ENCODE data around the gene MPP1.

The MPP1 gene

DNA sequence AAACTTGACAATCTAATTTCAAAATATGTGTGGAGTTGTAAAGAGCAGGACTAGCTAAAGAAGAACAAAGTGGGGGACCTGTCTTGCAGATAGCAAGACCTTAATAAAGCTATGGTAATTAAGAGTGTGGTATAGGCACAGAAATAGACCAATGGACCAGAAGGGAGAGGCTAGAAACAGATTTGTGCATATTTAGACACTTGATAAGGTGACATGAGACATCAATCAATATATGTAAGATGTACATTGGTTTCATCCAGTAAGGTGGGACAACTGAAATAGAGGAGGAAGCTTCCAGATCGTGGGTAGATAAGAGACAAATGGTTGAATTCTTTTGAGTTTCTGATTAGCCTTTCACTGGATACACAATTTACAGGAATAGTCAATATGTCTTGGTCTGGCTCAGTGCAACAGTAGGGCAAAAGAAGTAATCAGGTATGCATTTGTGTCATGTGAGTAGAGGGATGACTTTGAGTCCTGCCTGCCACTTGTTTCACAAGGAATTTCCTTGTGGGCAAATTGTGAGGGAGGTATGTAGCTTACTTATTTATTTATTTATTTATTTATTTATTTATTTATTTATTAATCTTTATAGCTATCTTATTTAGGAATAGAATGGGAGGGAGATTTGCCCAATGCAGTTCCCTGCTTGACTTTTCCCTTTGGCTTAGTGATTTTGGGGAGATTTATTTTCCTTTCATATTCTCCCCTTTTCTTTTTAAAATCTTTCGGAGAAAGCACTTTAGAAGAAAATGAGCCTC lies 7.2 kb upstream of the MPP1 start:
- no peak for DNase-seq (ENCODE audit: low read depth in 2 of 2)

DNA sequence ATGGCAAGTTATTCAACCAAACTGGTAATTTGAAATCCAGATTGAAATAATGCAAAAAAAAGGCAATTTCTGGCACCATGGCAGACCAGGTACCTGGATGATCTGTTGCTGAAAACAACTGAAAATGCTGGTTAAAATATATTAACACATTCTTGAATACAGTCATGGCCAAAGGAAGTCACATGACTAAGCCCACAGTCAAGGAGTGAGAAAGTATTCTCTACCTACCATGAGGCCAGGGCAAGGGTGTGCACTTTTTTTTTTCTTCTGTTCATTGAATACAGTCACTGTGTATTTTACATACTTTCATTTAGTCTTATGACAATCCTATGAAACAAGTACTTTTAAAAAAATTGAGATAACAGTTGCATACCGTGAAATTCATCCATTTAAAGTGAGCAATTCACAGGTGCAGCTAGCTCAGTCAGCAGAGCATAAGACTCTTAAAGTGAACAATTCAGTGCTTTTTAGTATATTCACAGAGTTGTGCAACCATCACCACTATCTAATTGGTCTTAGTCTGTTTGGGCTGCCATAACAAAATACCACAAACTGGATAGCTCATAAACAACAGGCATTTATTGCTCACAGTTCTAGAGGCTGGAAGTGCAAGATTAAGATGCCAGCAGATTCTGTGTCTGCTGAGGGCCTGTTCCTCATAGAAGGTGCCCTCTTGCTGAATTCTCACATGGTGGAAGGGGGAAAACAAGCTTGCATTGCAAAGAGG lies 4.8 kb upstream of the MPP1 start:
- no peak for DNase-seq (ENCODE audit: low read depth in 2 of 2)

DNA sequence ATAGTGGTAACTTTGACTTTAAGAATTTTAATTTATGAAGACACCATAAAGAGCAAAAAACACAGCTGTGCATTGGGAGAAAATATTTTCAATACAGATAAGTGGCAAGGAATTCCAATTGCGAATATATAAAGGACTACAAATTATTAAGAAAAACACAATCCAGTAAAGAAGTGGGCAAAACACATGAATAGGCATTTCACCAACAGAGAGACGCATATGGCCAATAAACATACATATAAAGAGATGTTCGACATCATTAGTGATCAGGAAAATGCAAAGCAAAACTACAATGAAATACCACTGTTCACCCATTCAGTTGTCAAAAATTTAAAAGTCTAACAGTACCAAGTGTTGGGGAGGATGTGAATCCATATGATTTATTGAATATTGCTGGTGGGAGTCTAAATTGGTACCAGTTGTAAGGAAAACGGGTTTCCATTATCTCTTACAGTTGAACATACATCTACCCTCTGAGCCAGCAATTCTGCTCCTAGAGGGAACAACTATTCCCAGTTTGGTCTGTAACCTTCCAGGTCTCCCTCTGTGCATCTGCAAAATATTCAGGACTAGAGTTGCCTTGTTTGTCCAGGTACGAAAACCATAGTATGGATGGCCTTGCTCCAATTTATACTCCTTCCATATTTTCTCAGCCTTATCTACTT lies 1.7 kb upstream of the MPP1 start:
- no peak for DNase-seq (ENCODE audit: low read depth in 2 of 2)

DNA sequence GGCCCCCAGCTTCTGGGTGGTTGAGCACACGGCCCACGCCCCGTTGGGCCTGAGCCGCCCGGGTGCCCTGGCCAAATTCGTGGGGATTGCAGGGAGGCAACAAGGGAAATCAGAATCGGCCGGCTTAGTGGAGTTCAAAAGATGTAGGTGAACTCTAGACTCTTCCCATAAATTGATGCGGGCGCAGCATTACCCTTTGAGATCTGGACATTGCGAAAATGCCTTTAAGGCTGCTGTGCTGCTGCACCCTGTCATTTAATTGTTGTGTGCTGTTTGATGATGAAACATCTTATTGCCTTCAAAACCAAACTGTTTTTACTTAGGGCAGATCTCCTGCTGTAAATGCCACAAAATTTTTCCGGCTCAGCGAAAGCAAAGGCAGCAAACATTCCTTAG lies 409 bp upstream of the MPP1 start:
- no peak for DNase-seq (ENCODE audit: low read depth in 2 of 2)

DNA sequence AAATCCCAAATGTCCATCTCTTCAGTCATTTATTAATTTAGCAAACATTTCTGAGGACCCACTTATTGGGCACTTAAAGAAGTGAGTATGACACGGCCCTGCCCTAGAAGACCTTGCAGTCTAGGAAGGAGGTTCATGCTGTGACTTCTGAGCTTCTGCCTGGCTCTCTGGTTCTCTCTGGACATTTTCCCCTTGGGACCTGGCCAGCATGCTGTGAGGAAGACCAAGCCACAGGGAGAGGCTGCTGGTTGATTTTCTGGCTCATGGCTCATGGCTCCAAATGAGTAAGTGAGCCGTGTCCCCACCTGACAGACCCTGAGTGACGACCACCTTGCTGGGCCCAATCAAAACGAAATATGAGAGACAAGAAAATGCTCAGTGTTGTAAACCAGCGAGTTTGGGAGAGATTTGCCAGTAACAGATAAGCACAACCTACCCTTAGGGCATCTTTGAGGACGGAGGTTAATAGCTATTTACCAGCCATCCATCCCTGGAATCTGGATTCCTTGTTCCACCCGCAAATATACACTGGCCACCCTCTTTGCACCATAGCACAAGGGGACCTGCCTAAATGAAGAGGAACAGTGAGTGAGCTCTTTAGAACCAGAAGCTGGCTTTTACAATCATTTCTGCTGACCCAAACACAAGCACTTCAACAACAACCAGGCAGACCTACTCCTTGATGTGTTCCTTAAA lies 876 bp downstream of the MPP1 start:
- DNase-seq (ENCODE audit: low read depth in 2 of 2): no peak

DNA sequence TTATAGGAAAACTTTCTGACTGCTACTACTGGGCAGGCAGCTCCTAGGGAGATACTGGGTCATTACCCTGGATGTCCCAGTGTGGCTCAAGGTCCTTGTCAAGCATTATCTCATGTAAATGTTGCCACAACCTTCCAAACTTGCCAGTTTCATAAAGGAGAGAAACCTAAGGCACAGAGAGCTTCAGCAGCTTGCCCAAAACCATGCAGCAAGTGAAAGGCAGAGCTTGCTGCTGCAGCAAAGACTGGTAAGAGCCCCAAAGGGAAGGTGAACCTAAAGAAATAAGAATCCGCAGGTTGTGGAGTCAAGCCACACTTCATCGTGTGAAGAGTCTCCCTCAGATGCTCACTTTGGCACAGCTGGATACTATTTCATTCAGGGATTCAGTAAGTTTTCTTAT lies 2.3 kb downstream of the MPP1 start:
- DNase-seq (ENCODE audit: low read depth in 2 of 2): no peak

DNA sequence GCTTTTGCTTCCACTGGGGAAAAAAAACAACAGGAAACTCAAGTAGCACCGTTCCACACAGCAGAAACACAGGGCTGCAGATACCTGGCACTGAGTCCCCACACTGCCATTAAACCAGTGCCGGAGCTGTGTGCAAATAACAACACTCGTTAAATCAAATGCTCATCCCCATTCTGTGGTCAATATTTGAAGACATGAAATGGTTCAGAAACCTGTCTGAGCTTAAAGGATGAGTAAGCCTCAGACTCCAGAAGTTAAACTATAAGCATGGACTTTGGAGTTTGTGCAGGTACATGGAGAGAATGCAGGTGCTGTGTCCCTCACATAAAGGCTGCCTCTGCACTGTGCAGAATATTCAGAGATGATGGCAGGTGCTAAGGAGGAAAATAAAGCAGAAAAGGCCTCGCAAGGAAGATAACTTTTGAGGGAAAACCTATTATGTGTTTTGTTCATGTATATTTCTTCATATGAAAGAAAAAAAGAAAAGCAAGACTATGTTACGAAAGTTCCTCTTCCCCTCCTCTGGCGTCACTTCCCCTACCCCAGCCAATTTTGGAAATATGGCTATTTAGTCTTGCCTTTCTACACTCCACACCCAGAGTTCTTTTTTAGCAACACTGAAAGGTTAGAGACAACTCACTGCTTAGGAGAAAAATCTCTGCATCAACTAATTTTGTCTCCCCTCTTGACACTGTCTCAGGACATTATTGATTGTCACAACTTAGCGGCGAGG lies 4.6 kb downstream of the MPP1 start:
- DNase-seq (ENCODE audit: low read depth in 2 of 2): no peak

DNA sequence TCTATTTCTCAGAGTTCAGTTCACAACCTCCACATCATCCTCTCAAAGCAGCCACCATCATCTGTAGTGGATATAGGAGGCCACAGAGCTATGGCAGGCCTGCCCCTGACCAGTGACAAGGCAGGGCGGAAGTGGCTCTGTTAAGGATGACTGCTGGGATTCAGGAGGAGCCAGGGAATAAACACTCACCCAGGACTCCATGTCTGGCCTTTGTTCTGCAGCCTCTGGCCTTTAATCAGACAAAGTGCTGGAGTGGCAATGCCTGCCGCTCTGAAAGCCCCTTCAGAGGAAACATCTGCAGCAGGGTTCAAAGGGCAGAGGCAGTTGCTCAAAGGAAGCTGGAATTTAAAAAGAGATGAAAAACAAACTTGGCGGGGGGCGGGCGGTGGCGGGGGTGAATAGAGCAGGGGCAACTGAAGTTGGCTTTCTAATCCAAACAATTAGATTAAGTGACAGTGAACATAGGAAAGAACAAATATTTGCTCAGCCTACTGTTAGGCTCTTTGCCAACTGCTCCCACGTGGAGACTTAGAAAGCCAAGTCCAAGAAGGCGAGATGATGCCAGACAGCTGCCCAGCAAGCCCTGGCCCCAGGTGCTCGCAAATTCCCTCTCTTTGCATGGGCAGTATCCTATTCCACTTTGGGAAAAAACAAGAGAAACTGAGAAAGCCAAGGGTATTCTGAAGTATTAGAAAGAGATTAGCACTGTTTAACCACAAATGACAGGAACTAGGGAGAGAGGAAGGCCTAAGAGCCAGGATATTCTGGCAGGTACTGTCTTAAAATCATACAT lies 5.5 kb downstream of the MPP1 start:
- DNase-seq (ENCODE audit: low read depth in 2 of 2): no peak

DNA sequence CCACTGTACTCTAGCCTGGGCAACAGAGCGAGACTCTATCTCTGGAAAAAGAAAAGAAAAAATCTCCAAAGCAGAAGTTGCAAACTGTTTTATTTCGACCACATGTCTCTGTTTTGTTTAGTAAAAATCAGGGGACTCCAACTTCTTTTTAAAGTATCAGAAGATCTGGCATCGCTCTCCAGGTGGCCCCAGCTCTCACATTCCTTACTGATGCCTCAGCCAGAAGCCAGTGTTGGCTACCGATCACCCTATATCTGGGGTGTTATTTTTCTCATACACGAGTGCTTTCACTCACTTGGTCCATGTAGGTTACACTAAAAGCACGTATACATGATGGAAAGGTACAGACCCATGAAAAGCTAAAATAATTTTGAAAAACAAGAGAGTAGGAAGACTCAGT lies 8.3 kb downstream of the MPP1 start:
- DNase-seq (ENCODE audit: low read depth in 2 of 2): no peak

DNA sequence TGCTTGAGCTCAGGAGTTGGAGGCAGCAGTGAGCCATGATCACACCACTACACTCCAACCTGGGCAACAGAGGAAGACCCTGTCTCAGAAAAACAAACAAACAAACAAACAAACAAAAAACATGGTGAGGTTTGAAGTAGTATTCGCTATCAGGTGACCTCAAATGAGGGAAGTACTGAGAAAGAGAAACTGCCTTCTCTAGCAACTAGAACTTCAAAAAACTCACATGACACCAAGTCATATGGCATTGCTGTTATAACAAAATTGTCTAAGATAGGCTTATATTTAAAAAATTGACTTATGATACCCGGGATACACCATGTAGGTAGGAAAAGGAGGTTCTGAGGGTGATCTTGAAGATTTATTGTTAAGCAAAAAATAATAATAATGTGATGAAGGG lies 10.3 kb downstream of the MPP1 start:
- DNase-seq (ENCODE audit: low read depth in 2 of 2): no peak

DNA sequence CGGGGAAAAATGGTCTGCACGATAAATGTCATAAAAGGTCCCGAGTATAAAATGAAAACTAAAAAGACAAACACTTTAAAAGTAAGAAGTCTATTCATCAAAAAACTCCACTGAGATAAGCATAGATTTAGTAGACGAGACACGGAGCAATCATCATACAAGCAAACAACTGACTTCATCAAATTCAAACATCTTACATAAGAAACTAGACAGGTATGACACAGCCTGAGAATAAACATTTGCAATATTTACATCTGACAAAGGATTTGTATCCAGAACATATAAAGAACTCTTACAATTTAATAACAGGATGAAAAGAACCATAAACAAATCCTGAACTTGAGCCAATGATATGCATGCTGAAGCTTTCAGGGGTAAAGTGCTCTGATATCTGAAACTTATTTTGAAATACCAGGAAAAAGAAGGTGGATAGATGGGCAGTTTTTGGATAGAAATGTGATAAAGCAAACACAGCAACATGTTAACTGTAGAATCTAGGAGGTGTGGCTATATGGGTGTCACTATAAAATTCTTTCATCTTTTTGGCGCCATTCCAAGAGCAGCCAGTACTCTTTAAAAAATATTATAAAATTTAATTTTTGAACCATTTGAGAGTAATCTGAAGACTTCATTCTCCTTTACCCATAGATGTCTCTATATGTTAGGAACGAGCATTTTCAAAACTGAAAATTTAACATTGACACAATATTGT lies 12.0 kb downstream of the MPP1 start:
- no peak for DNase-seq (ENCODE audit: low read depth in 2 of 2)

DNA sequence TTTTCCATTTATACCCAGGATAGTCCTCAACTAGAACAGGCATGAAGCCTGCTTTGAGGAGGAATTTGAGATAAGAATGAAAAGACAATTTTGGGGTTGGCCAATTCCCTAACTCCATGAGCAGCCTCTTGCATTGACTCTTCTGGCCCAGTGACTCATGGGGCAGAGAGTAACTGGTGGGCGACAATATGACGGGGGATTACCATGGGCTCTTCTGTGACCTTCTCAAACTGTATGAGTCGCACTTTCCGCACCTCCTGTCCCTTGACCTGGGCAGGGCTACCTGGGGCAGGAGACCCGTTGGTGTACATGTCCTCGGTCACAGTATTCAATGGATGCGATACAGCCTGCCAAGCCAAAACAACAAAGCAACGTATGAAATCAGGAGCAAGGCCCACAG lies 13.3 kb downstream of the MPP1 start:
- DNase-seq (ENCODE audit: low read depth in 2 of 2): no peak

DNA sequence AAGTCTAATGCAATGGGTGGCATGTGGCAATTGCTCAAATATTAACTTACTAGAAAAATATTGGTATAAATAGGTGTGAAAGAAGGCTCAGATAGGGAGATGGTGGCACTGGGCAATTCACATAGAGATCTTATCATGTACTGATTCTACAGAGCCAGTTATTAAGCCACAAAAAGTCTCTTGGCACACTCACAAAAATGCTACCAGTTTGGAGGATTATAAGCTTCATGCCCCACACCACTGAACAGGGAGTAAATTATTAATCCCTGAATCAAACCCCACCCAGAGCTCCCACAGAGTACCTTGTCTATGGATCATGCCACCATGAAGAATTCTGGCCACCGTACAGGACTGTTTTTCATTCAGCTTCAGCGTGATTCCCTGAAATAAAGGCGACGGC lies 13.8 kb downstream of the MPP1 start:
- no peak for DNase-seq (ENCODE audit: low read depth in 2 of 2)

DNA sequence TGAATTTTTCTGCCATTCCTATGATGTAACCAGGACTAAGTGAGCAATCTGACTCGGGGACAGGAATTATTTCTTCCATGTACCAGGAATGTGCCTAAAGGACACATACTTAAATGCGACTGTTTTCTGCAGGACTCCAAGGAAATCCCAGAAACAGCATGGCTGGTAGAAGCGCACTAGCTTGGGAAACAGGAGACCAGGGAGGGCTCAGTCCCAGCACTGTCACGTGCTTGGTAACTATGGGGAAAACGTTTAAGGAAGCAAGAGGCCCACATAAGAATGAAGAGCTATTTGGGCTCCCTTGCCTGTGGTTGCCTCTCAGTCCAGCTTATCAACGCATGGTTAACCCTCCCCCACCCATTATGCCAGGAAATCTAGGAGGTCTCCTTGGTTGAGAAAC lies 19.6 kb downstream of the MPP1 start:
- DNase-seq (ENCODE audit: low read depth in 2 of 2): no peak

DNA sequence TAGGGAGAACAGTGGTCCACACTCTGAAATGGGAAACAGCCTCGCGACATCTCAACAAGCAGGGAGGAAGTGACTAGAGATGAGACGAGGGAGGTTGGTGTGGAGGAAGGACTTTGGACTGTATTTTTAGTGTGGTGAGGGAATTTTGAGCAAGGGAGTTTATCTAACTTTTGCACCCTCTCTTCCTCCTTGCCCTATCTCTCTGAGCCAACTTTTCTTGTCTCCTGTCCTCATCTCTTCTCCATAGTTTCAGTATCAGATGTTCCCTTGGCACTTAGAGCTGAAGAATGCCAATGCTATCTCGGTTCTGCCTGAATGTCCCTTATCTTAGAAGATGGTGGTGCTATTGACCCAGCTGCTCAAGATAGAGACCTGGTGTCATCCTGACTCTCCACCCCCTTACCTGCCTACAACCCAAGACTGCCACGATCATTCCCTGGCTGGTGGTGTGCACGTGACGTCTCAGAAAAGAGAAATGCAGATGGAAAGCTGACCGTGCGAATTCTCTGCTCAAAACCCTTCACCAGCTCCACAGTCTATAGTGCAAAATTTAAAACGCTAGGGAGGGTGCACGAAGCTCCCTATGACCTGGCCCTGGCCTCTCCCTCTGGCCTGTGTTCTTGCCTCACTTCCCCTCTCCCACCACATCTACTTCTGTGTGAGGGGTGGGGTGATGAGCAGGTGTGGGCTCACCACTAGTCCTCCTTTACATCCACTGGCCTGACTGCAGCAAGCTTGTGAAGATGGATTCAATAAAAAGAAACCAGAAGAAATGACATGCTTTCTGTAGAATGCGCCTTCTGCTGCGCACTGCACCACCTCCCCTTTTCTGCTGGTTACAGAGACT lies 20.9 kb downstream of the MPP1 start:
- no peak for DNase-seq (ENCODE audit: low read depth in 2 of 2)

DNA sequence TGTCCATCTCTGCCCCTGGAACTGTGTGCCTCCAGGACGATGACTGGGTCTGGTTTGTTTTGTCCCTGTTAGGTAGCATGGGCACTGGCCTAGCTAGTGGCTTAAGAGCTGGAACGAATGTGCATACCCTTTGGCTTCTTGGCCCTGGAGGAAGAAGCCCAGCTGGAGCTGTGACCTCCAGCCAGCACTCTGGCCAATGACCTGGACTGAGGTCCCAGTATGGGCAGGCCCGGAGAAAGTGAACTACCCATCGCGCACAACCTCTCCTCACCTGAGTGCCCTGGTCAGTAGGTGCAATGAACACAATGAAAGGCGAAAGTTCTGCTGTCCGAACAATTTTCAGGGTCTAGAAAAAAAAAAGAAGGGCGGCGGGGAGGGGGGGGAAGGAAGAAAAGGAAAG lies 24.3 kb downstream of the MPP1 start:
- DNase-seq (ENCODE audit: low read depth in 2 of 2): no peak

DNA sequence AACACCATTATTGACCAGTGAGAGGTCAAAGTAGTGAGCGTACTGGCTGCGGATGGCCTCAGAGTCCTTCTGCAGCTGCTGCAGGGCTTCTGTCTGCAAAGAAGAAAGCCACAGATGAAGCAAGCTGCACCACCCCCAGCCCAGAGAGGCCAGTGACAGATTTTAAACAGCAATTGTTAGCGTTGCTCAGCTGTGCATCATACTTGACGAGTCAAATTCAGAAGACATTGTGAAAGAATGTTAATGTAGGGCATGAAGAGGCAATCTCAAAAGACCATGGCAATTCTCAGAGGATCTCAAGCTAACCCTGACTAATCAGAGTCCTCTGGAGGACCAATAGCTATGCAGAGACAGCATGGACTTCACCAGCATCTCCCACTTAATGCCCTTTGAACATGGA lies 26.0 kb downstream of the MPP1 start:
- no peak for DNase-seq (ENCODE audit: low read depth in 2 of 2)

DNA sequence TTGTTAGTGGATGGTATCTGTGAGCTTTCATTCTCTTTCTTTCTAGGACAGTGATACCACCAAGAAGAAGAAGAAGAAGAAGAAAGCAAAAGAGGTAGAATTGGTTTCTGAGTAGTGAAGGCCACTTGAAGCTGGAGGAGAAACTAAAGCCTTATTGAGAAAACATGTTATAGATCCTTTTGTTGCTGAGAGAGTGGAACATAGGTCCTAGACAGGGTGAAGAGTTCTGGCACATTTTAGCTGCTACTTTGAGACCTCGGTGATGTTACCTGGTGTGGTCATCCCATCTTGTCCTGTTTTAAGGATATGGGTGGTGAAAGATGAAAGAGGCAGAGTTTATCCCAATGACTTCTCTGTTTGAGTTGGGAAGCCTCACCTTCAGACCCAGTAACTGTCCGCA lies 28.5 kb downstream of the MPP1 start:
- DNase-seq (ENCODE audit: low read depth in 2 of 2): no peak

Measured in fibroblast of skin of left biceps (primary cell).